ENCODE measurements around the gene PPP2R5E. TPM values are rescaled to one million over a fixed set of nuclear protein-coding genes. Genes with fewer than 3 reads are reported as not detected.

Gene PPP2R5E
- total RNA-seq, 1 donor from 2014 or later, result 5.7 TPM

GRCh38 chr14:63477556-63477955, 65.6 kb downstream of the PPP2R5E start:
- intact Hi-C loops (cut with DNase I), result no loop called here
- DNase-seq (ENCODE audit: low spot score in 2 of 2), result no peak
- no peak overlapping the region for H3K4me3 ChIP-seq
- H3K36me3 ChIP-seq, result no peaks in the 10 kb centered on the region
- no peaks in the 10 kb centered on the region for H3K9me3 ChIP-seq
- H3K27me3 ChIP-seq, result no peaks in the 10 kb centered on the region
- no peak overlapping the region for H3K27ac ChIP-seq
- no peak for TF ChIP-seq CTCF (IDR thresholded peaks at IDR 0.05)
- peaks cover 0 to 18% of the 10 kb centered on the region in 2 donors for H3K4me1 ChIP-seq

GRCh38 chr14:63475761-63476160, 67.4 kb downstream of the PPP2R5E start:
- H3K4me1 ChIP-seq, result peaks cover 0 to 22% of the 10 kb centered on the region in 2 donors
- DNase-seq (ENCODE audit: low spot score in 2 of 2), result no peak
- no peak for TF ChIP-seq CTCF (IDR thresholded peaks at IDR 0.05)
- no peak overlapping the region for H3K27ac ChIP-seq
- no peaks in the 10 kb centered on the region for H3K9me3 ChIP-seq
- H3K36me3 ChIP-seq, result no peaks in the 10 kb centered on the region
- intact Hi-C loops (cut with DNase I), result no loop called here
- H3K4me3 ChIP-seq, result no peak overlapping the region
- no peaks in the 10 kb centered on the region for H3K27me3 ChIP-seq

GRCh38 chr14:63474844-63475243, 68.3 kb downstream of the PPP2R5E start:
- no peaks in the 10 kb centered on the region for H3K36me3 ChIP-seq
- DNase-seq (ENCODE audit: low spot score in 2 of 2), result no peak
- H3K27me3 ChIP-seq, result no peaks in the 10 kb centered on the region
- intact Hi-C loops (cut with DNase I), result no loop called here
- peaks cover 0 to 25% of the 10 kb centered on the region in 2 donors for H3K4me1 ChIP-seq
- H3K9me3 ChIP-seq, result no peaks in the 10 kb centered on the region
- no peak for TF ChIP-seq CTCF (IDR thresholded peaks at IDR 0.05)
- H3K27ac ChIP-seq, result peak overlapping the region in 1 of 2 donors; percentile 26
- H3K4me3 ChIP-seq, result no peak overlapping the region

GRCh38 chr14:63474111-63474510, 69.1 kb downstream of the PPP2R5E start:
- Histone ChIP-seq H3K27ac (no peak overlapping the region), H3K36me3 (no peaks in the 10 kb centered on the region), H3K4me1 (peaks cover 0 to 23% of the 10 kb centered on the region in 2 donors), H3K9me3 (no peaks in the 10 kb centered on the region), H3K27me3 (no peaks in the 10 kb centered on the region), H3K4me3 (no peak overlapping the region)
- TF ChIP-seq CTCF (IDR thresholded peaks at IDR 0.05), result no peak
- intact Hi-C loops (cut with DNase I), result no loop called here
- DNase-seq (ENCODE audit: low spot score in 2 of 2), result no peak

GRCh38 chr14:63472986-63473788, 70.0 kb downstream of the PPP2R5E start:
- no peaks in the 10 kb centered on the region for H3K27me3 ChIP-seq
- DNase-seq (ENCODE audit: low spot score in 2 of 2), result no peak
- no peak overlapping the region for H3K4me3 ChIP-seq
- H3K9me3 ChIP-seq, result no peaks in the 10 kb centered on the region
- TF ChIP-seq CTCF (IDR thresholded peaks at IDR 0.05), result no peak
- no peak overlapping the region for H3K27ac ChIP-seq
- intact Hi-C loops (cut with DNase I), result no loop called here
- no peaks in the 10 kb centered on the region for H3K36me3 ChIP-seq
- peaks cover 0 to 25% of the 10 kb centered on the region in 2 donors for H3K4me1 ChIP-seq

Measured in ascending aorta (tissue), 2 donors.